HepG2 (cell line): ENCODE results near the gene RILP. TPM values are rescaled to one million over a fixed set of nuclear protein-coding genes. Genes with fewer than 3 reads are reported as not detected.
A peak's percentile ranks its signal among the peaks of the same experiment; 100 is the strongest.
"Not testable (repeated sequence)": the region's sequence is repeated elsewhere in the genome, so short reads cannot be mapped to it uniquely, and the experiment has no call there.

Experiments
- ATAC-seq: fragments of 200-7000 bp; cut with Tn5 transposase; 3 replicates; pipeline ENCODE4 v1.9.1; 2020; ENCODE audit warnings: mild to moderate bottlenecking, moderate library complexity
- BruUV-seq: library from RNA; stranded (reverse); fragments of 400-500 nt; replicated peaks from 2 replicates; lab custom pipeline; 2021; lab: Mats Ljungman, UMichigan
- CTCF ChIA-PET: fragments of 300-600 bp; formaldehyde crosslinking; extraction: SDS; loops from one replicate; lab custom pipeline; 2021; ENCODE audit warnings: low total read pairs, inconsistent platforms, low intra/inter-chr PET ratio; lab: Yijun Ruan, JAX
- POLR2A ChIA-PET: fragments of 350-600 bp; sonication (Branson Sonifier 250); formaldehyde crosslinking; loops from one replicate; lab custom pipeline; 2020; ENCODE audit warnings: antibody characterized with exemption, inconsistent platforms; lab: Yijun Ruan, JAX
- DNase-seq: peaks from one replicate; pipeline ENCODE4 v3.0.0-alpha.2; 2015; ENCODE audit warnings: low spot score
- FAIRE-seq: peaks from 3 replicates; lab custom pipeline; 2011; peaks lifted over from hg19 to GRCh38; lab: Jason Lieb, UNC
- H2AFZ ChIP-seq: one replicate; pipeline ENCODE4 v1.6.1; 2011; ENCODE audit warnings: low read length, inconsistent platforms
- H3K27ac ChIP-seq: fragments of 300-600 bp; 3 replicates; pipeline ENCODE4 v1.8.0; 2011; ENCODE audit warnings: mixed run types, mild to moderate bottlenecking, mixed read lengths, low read length, inconsistent platforms; ENCODE audit not compliant: insufficient read depth; ENCODE audit errors: extremely low read length
- H3K27me3 ChIP-seq, 2 experiments: fragments of 200-600 bp in 1 of 2; 2 replicates in 1 of 2; 3 replicates in 1 of 2; pipeline versions ENCODE4 v1.6.0 to v1.8.0; 2011; ENCODE audit warnings: low read length in 2 of 2, mild to moderate bottlenecking in 2 of 2, moderate library complexity in 2 of 2, inconsistent platforms in 1 of 2; ENCODE audit not compliant: insufficient read depth in 2 of 2, control insufficient read depth in 1 of 2
- H3K36me3 ChIP-seq, 2 experiments: fragments of 200-600 bp in 1 of 2; replicated peaks in 1 of 2; 2 replicates in 1 of 2; 3 replicates in 1 of 2; pipeline versions ENCODE4 v1.5.1 to v1.8.0; 2011; ENCODE audit warnings: low read length in 2 of 2, inconsistent platforms in 1 of 2; ENCODE audit not compliant: insufficient read depth in 2 of 2, control insufficient read depth in 1 of 2
- H3K4me1 ChIP-seq: 2 replicates; pipeline ENCODE4 v1.5.1; 2012; ENCODE audit warnings: low read length, inconsistent platforms; ENCODE audit not compliant: insufficient read depth
- H3K4me2 ChIP-seq: 2 replicates; pipeline ENCODE4 v1.6.0; 2011; ENCODE audit warnings: low read depth, low read length, inconsistent platforms
- H3K4me3 ChIP-seq, 3 experiments: fragments of 200-600 bp in 1 of 3; sonication (generic), shearing (Covaris generic) in 1 of 3; replicated peaks in 1 of 3; 2 replicates each; pipeline ENCODE4 v1.5.1; 2011 to 2016; ENCODE audit warnings: low read length in 3 of 3, inconsistent platforms in 2 of 3, low read depth in 2 of 3, mild to moderate bottlenecking in 2 of 3, control low read depth in 1 of 3, mixed read lengths in 1 of 3; ENCODE audit not compliant: insufficient read depth in 1 of 3
- H3K79me2 ChIP-seq: one replicate; pipeline ENCODE4 v1.6.1; 2011; ENCODE audit warnings: low read length, inconsistent platforms; ENCODE audit not compliant: insufficient read depth
- H3K9ac ChIP-seq: 2 replicates; pipeline ENCODE4 v1.6.0; 2011; ENCODE audit warnings: mild to moderate bottlenecking, low read depth, low read length, inconsistent platforms; ENCODE audit not compliant: insufficient read depth
- H3K9me3 ChIP-seq: 2 replicates; pipeline ENCODE4 v1.5.1; 2012; ENCODE audit warnings: mild to moderate bottlenecking, low read length
- H4K20me1 ChIP-seq: 2 replicates; pipeline ENCODE4 v1.6.0; 2011; ENCODE audit warnings: inconsistent platforms, mild to moderate bottlenecking, low read length, moderate library complexity; ENCODE audit not compliant: insufficient read depth
- KDM2A ChIP-seq: sonication (generic); formaldehyde crosslinking; IDR thresholded peaks from 2 replicates; pipeline ENCODE4 v1.4.0; 2020; ENCODE audit warnings: low read depth, missing genetic modification reagents, borderline replicate concordance
- PRDM15 ChIP-seq: sonication (generic); formaldehyde crosslinking; IDR thresholded peaks from 2 replicates; pipeline ENCODE4 v1.4.0; 2020; ENCODE audit warnings: missing genetic modification reagents
- RBM22 ChIP-seq: fragments of 200-400 bp; formaldehyde crosslinking; optimal IDR thresholded peaks from 2 replicates; pipeline ENCODE3; 2017; ENCODE audit warnings: mild to moderate bottlenecking, low read length, moderate library complexity
- ZNF121 ChIP-seq: sonication (generic); formaldehyde crosslinking; IDR thresholded peaks from 2 replicates; pipeline ENCODE4 v1.5.0; 2020; ENCODE audit warnings: mild to moderate bottlenecking, missing genetic modification reagents
- WGBS: methylation state at CpG from one replicate; pipeline ENCODE4 v1.1.6; 2017; ENCODE audit warnings: low lambda C conversion rate; 5-methylcytosine and 5-hydroxymethylcytosine counted together
- in situ Hi-C: cut with HindIII; loops from 2 replicates; pipeline ENCODE4 v1.10.0; 2017; ENCODE audit warnings: low pct_unique_long_range_greater_than_20kb; ENCODE audit not compliant: extremely low pct_ligation_motif_present
- intact Hi-C: fragments of 100-400 bp; cut with micrococcal nuclease; formaldehyde crosslinking; loops from one replicate; pipeline ENCODE4 v1.10.0; 2022; ENCODE audit not compliant: unreplicated experiment
- polyA plus RNA-seq, 8 experiments: library from polyadenylated mRNA; depleted of rRNA in 3 of 8; stranded (reverse) in 7 of 8; unstranded in 1 of 8; fragments of >200 nt; fragmentation: Illumina TruSeq in 4 of 8; extraction: Trizol in 4 of 8; gene quantifications; 2 replicates each; pipeline versions ENCODE4 v1.2.1 to v1.2.3, GENCODE V29; 2011 to 2016; ENCODE audit warnings: low read depth in 4 of 8, missing spikeins in 1 of 8, mixed read lengths in 1 of 8; ENCODE audit not compliant: insufficient read depth in 1 of 8
- total RNA-seq, 5 experiments: library from RNA; depleted of rRNA; stranded (reverse); fragments of >200 nt; fragmentation: Illumina TruSeq; extraction: Trizol; gene quantifications; 2 replicates each; pipeline ENCODE4 v1.2.3, GENCODE V29; 2016; ENCODE audit warnings: low read depth in 1 of 5

RILP gene
- total and polyA plus RNA-seq, 2 of the 13 experiments (the other 11 are each of a cell fraction or from before 2014, with no cell fraction given): 6.6 to 8.1 TPM

- peak; percentile 78 for TF ChIP-seq ZNF121 (CRISPR knock-in tag)
- TF ChIP-seq, all 625 proteins: peak for 1; not testable (repeated sequence) for 624
- POLR2A ChIA-PET, ATAC-seq, DNase-seq, H3K9ac ChIP-seq, H3K9me3 ChIP-seq, H3K4me3 ChIP-seq, CTCF ChIA-PET, H3K27ac ChIP-seq, H3K27me3 ChIP-seq, H4K20me1 ChIP-seq, H3K4me2 ChIP-seq, H3K79me2 ChIP-seq, intact Hi-C loops, FAIRE-seq, in situ Hi-C loops, H2AFZ ChIP-seq: not testable (repeated sequence)
- TSS peak; percentile 20 for BruUV-seq
- Histone ChIP-seq H3K4me1 (peaks cover 33% of the 10 kb centered on the region), H3K36me3 (peaks cover 42 to 63% of the 10 kb centered on the region in 2 experiments)
- WGBS: 96% methylated on average over 7 of the region's 7 CpGs
Observed at GRCh38 chr17:1652794-1653193, 3.1 kb upstream of the RILP start.

GRCh38 chr17:1651559-1651844 lies 1.8 kb upstream of the RILP start:
- TF ChIP-seq RBM22: peak; percentile 37
- no peak for TF ChIP-seq KDM2A (CRISPR knock-in tag)
- TF ChIP-seq PRDM15 (CRISPR knock-in tag): peak; percentile 53; the same call in 1 of the 2 replicates
- no TSS peak for BruUV-seq
- Histone ChIP-seq H3K9ac (no peak overlapping the region), H2AFZ (no peak overlapping the region), H3K4me2 (no peak overlapping the region), H3K36me3 (peaks cover 36 to 54% of the 10 kb centered on the region in 2 experiments), H3K27ac (no peak overlapping the region), H3K4me1 (peaks cover 44% of the 10 kb centered on the region), H4K20me1 (peaks cover 6% of the 10 kb centered on the region; the same call in 1 of the 2 replicates), H3K27me3 (no peaks in the 10 kb centered on the region), H3K4me3 (no peak overlapping the region), H3K9me3 (no peaks in the 10 kb centered on the region), H3K79me2 (no peaks in the 10 kb centered on the region)
- ATAC-seq (no peak), FAIRE-seq (no peak), DNase-seq (no peak)
- 95% methylated on average over 4 of the region's 4 CpGs for WGBS
- POLR2A ChIA-PET: interaction anchor here (0.6 to 3.8 kb wide), 2 partner anchors 18 to 33 kb away, joined by 3 to 20 read pairs; no protein-coding TSS in a partner anchor
- CTCF ChIA-PET: no interaction called here
- intact Hi-C loops: no loop called here
- in situ Hi-C loops: no loop called here
